H9 (cell line): ENCODE data around the gene NSUN2. TPM values are rescaled to one million over a fixed set of nuclear protein-coding genes. Genes with fewer than 3 reads are reported as not detected.

ENCODE experiments used
- DNase-seq: peaks from one replicate; pipeline ENCODE4 v3.0.0-alpha.2; 2017
- H2AFZ ChIP-seq: one replicate; pipeline ENCODE4 v1.6.1; 2013; ENCODE audit warnings: mild to moderate bottlenecking, low read length, control low read depth, moderate library complexity
- H2AK5ac ChIP-seq: 2 replicates; pipeline ENCODE4 v1.6.1; 2013; ENCODE audit warnings: low read length, control low read depth, mixed read lengths; ENCODE audit not compliant: insufficient read length
- H2BK120ac ChIP-seq: one replicate; pipeline ENCODE4 v1.6.1; 2013; ENCODE audit warnings: low read depth, mild to moderate bottlenecking, low read length, control low read depth, inconsistent platforms; ENCODE audit not compliant: poor library complexity, severe bottlenecking
- H2BK12ac ChIP-seq: 2 replicates; pipeline ENCODE4 v1.6.1; 2013; ENCODE audit warnings: low read length, control low read depth, mixed read lengths, low read depth; ENCODE audit not compliant: insufficient read length
- H2BK15ac ChIP-seq: 2 replicates; pipeline ENCODE4 v1.6.1; 2013; ENCODE audit warnings: low read depth, low read length, control low read depth
- H2BK20ac ChIP-seq: one replicate; pipeline ENCODE4 v1.6.1; 2013; ENCODE audit warnings: low read depth, mild to moderate bottlenecking, low read length, control low read depth, inconsistent platforms; ENCODE audit not compliant: poor library complexity, severe bottlenecking
- H2BK5ac ChIP-seq: 2 replicates; pipeline ENCODE4 v1.6.1; 2013; ENCODE audit warnings: low read length, control low read depth, mixed read lengths; ENCODE audit not compliant: insufficient read length
- H3K14ac ChIP-seq: 2 replicates; pipeline ENCODE4 v1.6.1; 2013; ENCODE audit warnings: low read length, control low read depth; ENCODE audit not compliant: insufficient read depth
- H3K18ac ChIP-seq: 2 replicates; pipeline ENCODE4 v1.6.1; 2013; ENCODE audit warnings: low read depth, mild to moderate bottlenecking, mixed read lengths, low read length, control low read depth; ENCODE audit not compliant: insufficient read length
- H3K23ac ChIP-seq: 2 replicates; pipeline ENCODE4 v1.6.1; 2013; ENCODE audit warnings: low read length, control low read depth, mixed read lengths, low read depth; ENCODE audit not compliant: insufficient read length
- H3K23me2 ChIP-seq: 2 replicates; pipeline ENCODE4 v1.6.1; 2013; ENCODE audit warnings: low read depth, mild to moderate bottlenecking, mixed read lengths, low read length, control low read depth; ENCODE audit not compliant: insufficient read length, poor library complexity, severe bottlenecking
- H3K27ac ChIP-seq: 2 replicates; pipeline ENCODE4 v1.5.1; 2013; ENCODE audit warnings: low read length, control low read depth, mixed read lengths, low read depth; ENCODE audit not compliant: insufficient read length
- H3K27me3 ChIP-seq: 2 replicates; pipeline ENCODE4 v1.6.1; 2013; ENCODE audit warnings: low read length, control low read depth, inconsistent platforms; ENCODE audit not compliant: insufficient read depth
- H3K4ac ChIP-seq: 2 replicates; pipeline ENCODE4 v1.6.1; 2013; ENCODE audit warnings: low read depth, mild to moderate bottlenecking, control low read depth, inconsistent platforms, low read length, moderate library complexity
- H3K4me1 ChIP-seq: 2 replicates; pipeline ENCODE4 v1.6.1; 2013; ENCODE audit warnings: low read length, control low read depth, inconsistent platforms; ENCODE audit not compliant: insufficient read depth
- H3K4me2 ChIP-seq: 2 replicates; pipeline ENCODE4 v1.6.1; 2013; ENCODE audit warnings: low read length, control low read depth, mixed read lengths; ENCODE audit not compliant: insufficient read length, insufficient read depth
- H3K56ac ChIP-seq: 2 replicates; pipeline ENCODE4 v1.6.1; 2013; ENCODE audit warnings: low read depth, mild to moderate bottlenecking, mixed read lengths, low read length, control low read depth; ENCODE audit not compliant: insufficient read length
- H3K79me1 ChIP-seq: 2 replicates; pipeline ENCODE4 v1.6.1; 2013; ENCODE audit warnings: low read depth, mild to moderate bottlenecking, moderate library complexity, low read length, control low read depth, inconsistent platforms; ENCODE audit not compliant: insufficient read depth, poor library complexity, severe bottlenecking
- H3K79me2 ChIP-seq: 2 replicates; pipeline ENCODE4 v1.6.1; 2013; ENCODE audit warnings: low read length, control low read depth, inconsistent platforms; ENCODE audit not compliant: insufficient read depth
- H3K9ac ChIP-seq: 2 replicates; pipeline ENCODE4 v1.6.1; 2013; ENCODE audit warnings: low read length, control low read depth, mixed read lengths; ENCODE audit not compliant: insufficient read length; ENCODE audit errors: extremely low read depth
- H3K9me3 ChIP-seq: one replicate; pipeline ENCODE4 v1.6.1; 2013; ENCODE audit warnings: low read depth, low read length, inconsistent platforms; ENCODE audit not compliant: control insufficient read depth
- H3T11ph ChIP-seq: one replicate; pipeline ENCODE4 v1.6.1; 2013; ENCODE audit warnings: mild to moderate bottlenecking, low read length, control low read depth, inconsistent platforms
- H4K20me1 ChIP-seq: one replicate; pipeline ENCODE4 v1.6.1; 2013; ENCODE audit not compliant: control insufficient read depth, insufficient read length, insufficient read depth
- H4K5ac ChIP-seq: 2 replicates; pipeline ENCODE4 v1.6.1; 2013; ENCODE audit warnings: low read depth, mild to moderate bottlenecking, mixed read lengths, low read length, control low read depth; ENCODE audit not compliant: insufficient read length
- H4K8ac ChIP-seq: replicated peaks from 2 replicates; pipeline ENCODE4 v1.6.1; 2013; ENCODE audit warnings: low read length, control low read depth, mixed read lengths, low read depth; ENCODE audit not compliant: insufficient read length
- H4K91ac ChIP-seq: 2 replicates; pipeline ENCODE4 v1.6.1; 2013; ENCODE audit warnings: low read depth, mild to moderate bottlenecking, moderate library complexity, mixed read lengths, low read length, control low read depth; ENCODE audit not compliant: insufficient read length
- H3K27ac Mint-ChIP-seq, 3 experiments: 2 replicates in 2 of 3; 3 replicates in 1 of 3; pipeline ENCODE4 v1.8.0; 2020 to 2021; ENCODE audit warnings: mixed read lengths in 3 of 3, mild to moderate bottlenecking in 1 of 3, moderate library complexity in 1 of 3
- H3K27me3 Mint-ChIP-seq: 2 replicates; pipeline ENCODE4 v1.8.0; 2021; ENCODE audit warnings: low read depth, mild to moderate bottlenecking, moderate library complexity, mixed read lengths
- H3K36me3 Mint-ChIP-seq, 3 experiments: 2 replicates in 2 of 3; 3 replicates in 1 of 3; pipeline ENCODE4 v1.8.0; 2020 to 2021; ENCODE audit warnings: low read depth in 3 of 3, mixed read lengths in 3 of 3; ENCODE audit not compliant: insufficient read depth in 1 of 3
- H3K4me1 Mint-ChIP-seq, 2 experiments: 2 replicates each; pipeline ENCODE4 v1.8.0; 2020; ENCODE audit warnings: mixed read lengths in 2 of 2
- H3K4me3 Mint-ChIP-seq, 2 experiments: 2 replicates in 1 of 2; 3 replicates in 1 of 2; pipeline ENCODE4 v1.8.0; 2020 to 2021; ENCODE audit warnings: mild to moderate bottlenecking in 2 of 2, mixed read lengths in 2 of 2, moderate library complexity in 1 of 2
- H3K9me3 Mint-ChIP-seq, 2 experiments: 2 replicates in 1 of 2; 3 replicates in 1 of 2; pipeline ENCODE4 v1.8.0; 2020; ENCODE audit warnings: mild to moderate bottlenecking in 2 of 2, mixed read lengths in 2 of 2, moderate library complexity in 1 of 2
- WGBS: extraction: QIAGEN DNeasy Blood & Tissue Kit; methylation state at CpG from one replicate; pipeline ENCODE4 v1.1.7; 2013; ENCODE audit warnings: missing lambda C conversion rate, low lambda C conversion rate, mixed read lengths; ENCODE audit not compliant: insufficient read length; ENCODE audit errors: extremely low coverage; 5-methylcytosine and 5-hydroxymethylcytosine counted together
- long read RNA-seq: library from polyadenylated mRNA; unstranded; transcript quantifications from one replicate; pipeline ENCODE4 v2.0.0, GENCODE V29; 2020
- total RNA-seq: library from RNA; stranded (reverse); gene quantifications from 2 replicates; pipeline ENCODE4 v1.2.1, GENCODE V29; 2021
- TF ChIP-seq, protein P1 (sequence below): fragments of 200-600 bp; sonication (generic); conservative IDR thresholded peaks from 3 replicates; pipeline ENCODE4 v1.8.0; 2021; ENCODE audit warnings: antibody characterized with exemption, mild to moderate bottlenecking

The NSUN2 gene
- total RNA-seq = 115 and 116 TPM in 2 replicates
- long read RNA-seq, transcript NSUN2-206 (18 exons, 2,619 nt) = minor isoform, 41 of 738 reads
- long read RNA-seq, transcript NSUN2-201 (19 exons, 3,303 nt) = major isoform, 527 of 738 reads
- long read RNA-seq, partial matches to known transcripts = 92 of 738 reads
- long read RNA-seq, other reads (novel, unspliced or antisense) = 73 of 738 reads

DNA sequence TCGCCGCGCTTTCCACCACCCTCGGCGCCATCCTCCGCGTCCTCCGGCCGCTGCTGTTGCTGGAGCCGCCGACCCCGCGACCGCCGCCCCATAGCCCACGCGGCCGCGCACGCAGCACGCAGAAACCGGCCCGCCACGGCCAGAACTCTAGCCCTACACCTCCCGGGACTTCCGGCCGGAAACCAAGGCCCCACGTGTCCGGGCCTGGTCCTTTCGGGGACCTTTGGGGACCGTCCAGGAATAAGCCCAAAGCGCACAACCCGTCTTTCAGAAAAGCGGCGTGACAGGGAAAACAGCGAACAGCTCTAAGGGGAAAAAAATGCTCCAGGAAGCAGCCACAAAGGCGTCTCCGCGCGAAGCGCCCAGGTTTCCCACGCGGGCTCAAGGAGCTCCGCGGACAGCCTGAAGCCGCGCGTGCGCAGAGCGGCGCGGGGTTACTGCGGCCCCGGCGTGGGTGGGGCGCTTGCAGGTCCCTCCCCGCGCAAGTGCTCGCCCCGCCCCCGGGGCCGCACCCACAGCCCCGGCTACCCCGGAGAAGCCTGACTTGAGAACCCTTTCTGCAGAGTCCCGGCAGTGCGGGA is at the start of gene NSUN2, which contains the start of gene SRD5A1:
Gene NSUN2 (minus strand): TSS at position 157 of the 581 bp plus-strand sequence. CDS start 65 bp downstream, at position 92.
Gene SRD5A1 (plus strand): TSS at position 553 of the 581 bp plus-strand sequence. CDS start 137 bp downstream, outside the sequence.
- H3K14ac ChIP-seq = peak within 1 kb of the TSS; percentile 98
- H3K23me2 ChIP-seq = peaks cover 3% of the 10 kb centered on the region
- DNase-seq = peak; percentile 88
- no peak within 1 kb of the TSS; the same call in 1 of the 2 replicates for H3K4ac ChIP-seq
- peak within 1 kb of the TSS; percentile 89 for H2AFZ ChIP-seq
- H3K9me3 ChIP-seq = no peaks in the 10 kb centered on the region
- peak within 1 kb of the TSS; percentile 88 for H2BK120ac ChIP-seq
- no peaks in the 10 kb centered on the region for H3K9me3 Mint-ChIP-seq
- peaks cover 31 to 45% (median 37%) of the 10 kb centered on the region in 3 experiments; a peak in 6 of 7 replicates for H3K36me3 Mint-ChIP-seq
- no peak within 1 kb of the TSS for H3K23ac ChIP-seq
- H3K4me2 ChIP-seq = peak within 1 kb of the TSS; percentile 96
- no peak within 1 kb of the TSS for H4K91ac ChIP-seq
- H2BK5ac ChIP-seq = peak within 1 kb of the TSS; percentile 65
- no peaks in the 10 kb centered on the region for H3K27me3 ChIP-seq
- H2BK12ac ChIP-seq = no peak within 1 kb of the TSS
- H3K18ac ChIP-seq = peak within 1 kb of the TSS; percentile 99
- H3K56ac ChIP-seq = no peak within 1 kb of the TSS
- H3T11ph ChIP-seq = peak within 1 kb of the TSS; percentile 73
- H3K27me3 Mint-ChIP-seq = no peaks in the 10 kb centered on the region; the same call in 1 of the 2 replicates
- peak within 1 kb of the TSS; percentile 95; the same call in 1 of the 2 replicates for H2BK15ac ChIP-seq
- H2AK5ac ChIP-seq = no peak within 1 kb of the TSS
- TF ChIP-seq, protein P1, sequence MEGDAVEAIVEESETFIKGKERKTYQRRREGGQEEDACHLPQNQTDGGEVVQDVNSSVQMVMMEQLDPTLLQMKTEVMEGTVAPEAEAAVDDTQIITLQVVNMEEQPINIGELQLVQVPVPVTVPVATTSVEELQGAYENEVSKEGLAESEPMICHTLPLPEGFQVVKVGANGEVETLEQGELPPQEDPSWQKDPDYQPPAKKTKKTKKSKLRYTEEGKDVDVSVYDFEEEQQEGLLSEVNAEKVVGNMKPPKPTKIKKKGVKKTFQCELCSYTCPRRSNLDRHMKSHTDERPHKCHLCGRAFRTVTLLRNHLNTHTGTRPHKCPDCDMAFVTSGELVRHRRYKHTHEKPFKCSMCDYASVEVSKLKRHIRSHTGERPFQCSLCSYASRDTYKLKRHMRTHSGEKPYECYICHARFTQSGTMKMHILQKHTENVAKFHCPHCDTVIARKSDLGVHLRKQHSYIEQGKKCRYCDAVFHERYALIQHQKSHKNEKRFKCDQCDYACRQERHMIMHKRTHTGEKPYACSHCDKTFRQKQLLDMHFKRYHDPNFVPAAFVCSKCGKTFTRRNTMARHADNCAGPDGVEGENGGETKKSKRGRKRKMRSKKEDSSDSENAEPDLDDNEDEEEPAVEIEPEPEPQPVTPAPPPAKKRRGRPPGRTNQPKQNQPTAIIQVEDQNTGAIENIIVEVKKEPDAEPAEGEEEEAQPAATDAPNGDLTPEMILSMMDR = no peak
- no peak within 1 kb of the TSS for H2BK20ac ChIP-seq
- H3K9ac ChIP-seq = peak within 1 kb of the TSS; percentile 91
- H3K27ac Mint-ChIP-seq = peak within 1 kb of the TSS; percentile 98 to 99 (median 99)
- H4K5ac ChIP-seq = no peak within 1 kb of the TSS
- no peaks in the 10 kb centered on the region for H4K20me1 ChIP-seq
- peaks cover 19% of the 10 kb centered on the region; the same call in 1 of the 2 replicates for H3K79me2 ChIP-seq
- peak within 1 kb of the TSS; percentile 95 to 99 for H3K4me3 Mint-ChIP-seq
- peaks cover 21 to 29% of the 10 kb centered on the region in 2 experiments for H3K4me1 Mint-ChIP-seq
- no peak within 1 kb of the TSS for H3K27ac ChIP-seq
- H3K4me1 ChIP-seq = no peaks in the 10 kb centered on the region
- H3K79me1 ChIP-seq = no peaks in the 10 kb centered on the region
- H4K8ac ChIP-seq = no peak within 1 kb of the TSS
- no CpG with 5 or more reads among the region's 66 CpGs for WGBS
